Transverse colon (tissue), 4 donors: ENCODE data around the gene EEIG1. TPM values are rescaled to one million over a fixed set of nuclear protein-coding genes. Genes with fewer than 3 reads are reported as not detected.

ENCODE experiments used
- DNase-seq: peaks from one replicate; pipeline ENCODE4 v3.0.0-alpha.2; 2019
- H3K27ac ChIP-seq, 4 donors: fragments of 200-600 bp; sonication (generic); 2 replicates each; pipeline ENCODE4 v1.5.1; 2016 to 2018; ENCODE audit warnings: inconsistent platforms in 4 of 4
- H3K27me3 ChIP-seq: fragments of 200-600 bp; sonication (generic); 2 replicates; pipeline ENCODE4 v1.5.1; 2017; ENCODE audit warnings: inconsistent platforms
- H3K36me3 ChIP-seq, 4 donors: fragments of 200-600 bp; sonication (generic); 2 replicates each; pipeline ENCODE4 v1.5.1; 2017 to 2019; ENCODE audit warnings: inconsistent platforms in 4 of 4
- H3K4me1 ChIP-seq, 4 donors: fragments of 200-600 bp; sonication (generic); 2 replicates each; pipeline ENCODE4 v1.5.1; 2017 to 2020; ENCODE audit warnings: inconsistent platforms in 4 of 4
- H3K4me3 ChIP-seq, 4 donors: fragments of 200-600 bp; sonication (generic); 1 replicate in 1 of 4; 2 replicates in 3 of 4; pipeline versions ENCODE4 v1.5.1 to v1.6.1; 2017 to 2019; ENCODE audit warnings: inconsistent platforms in 4 of 4
- H3K9me3 ChIP-seq, 2 donors: fragments of 200-600 bp; sonication (generic); 2 replicates each; pipeline ENCODE4 v1.5.1; 2017 to 2019; ENCODE audit warnings: inconsistent platforms in 2 of 2
- EP300 ChIP-seq: sonication (generic); formaldehyde crosslinking; IDR thresholded peaks from one replicate; pipeline ENCODE4 v1.6.1; 2017; ENCODE audit warnings: antibody characterized with exemption, low read depth
- POLR2A ChIP-seq: fragments of 450-650 bp; IDR thresholded peaks from one replicate; pipeline ENCODE4 v1.6.1; 2016; ENCODE audit warnings: antibody characterized with exemption, mild to moderate bottlenecking, moderate library complexity
- POLR2AphosphoS5 ChIP-seq, 3 donors: sonication (generic); formaldehyde crosslinking; IDR thresholded peaks; one replicate each; pipeline ENCODE4 v1.6.1; 2016; ENCODE audit warnings: antibody characterized with exemption in 3 of 3
- WGBS, 2 donors: methylation state at CpG; one replicate each; pipeline ENCODE4 v1.1.5; 2018; ENCODE audit warnings: low coverage in 1 of 2; 5-methylcytosine and 5-hydroxymethylcytosine counted together
- in situ Hi-C, 4 donors: fragments of 200-750 bp; cut with MboI; loops; one replicate each; pipeline versions ENCODE4 v1.15.0 to v1.15.1; 2017; ENCODE audit warnings: low sequenced_read_pairs in 3 of 4, low pct_ligation_motif_present in 1 of 4, low pct_unique_long_range_greater_than_20kb in 1 of 4
- intact Hi-C: fragments of 100-400 bp; cut with DNase I; formaldehyde crosslinking; loops from one replicate; pipeline ENCODE4 v1.15.1; 2023; ENCODE audit warnings: low total_unique reads
- total RNA-seq, 4 donors: library from RNA; depleted of rRNA; stranded (reverse); fragments of >200 nt; gene quantifications; one replicate each; pipeline ENCODE4 v1.1.0, GENCODE V29; 2016
- TF ChIP-seq, protein P1 (sequence below), 5 experiments: fragments of 200-600 bp in 3 of 5; fragments of 450-650 bp in 2 of 5; sonication (generic) in 3 of 5; IDR thresholded peaks; 1 replicate in 2 of 5; 2 replicates in 3 of 5; pipeline ENCODE4 v1.5.1; 2016 to 2017; ENCODE audit warnings: antibody characterized with exemption in 5 of 5, inconsistent platforms in 3 of 5, mild to moderate bottlenecking in 2 of 5, moderate library complexity in 1 of 5

The EEIG1 gene
- total RNA-seq, 4 donors from 2014 or later, result 77.0 to 230 (median 96.7) TPM

DNA sequence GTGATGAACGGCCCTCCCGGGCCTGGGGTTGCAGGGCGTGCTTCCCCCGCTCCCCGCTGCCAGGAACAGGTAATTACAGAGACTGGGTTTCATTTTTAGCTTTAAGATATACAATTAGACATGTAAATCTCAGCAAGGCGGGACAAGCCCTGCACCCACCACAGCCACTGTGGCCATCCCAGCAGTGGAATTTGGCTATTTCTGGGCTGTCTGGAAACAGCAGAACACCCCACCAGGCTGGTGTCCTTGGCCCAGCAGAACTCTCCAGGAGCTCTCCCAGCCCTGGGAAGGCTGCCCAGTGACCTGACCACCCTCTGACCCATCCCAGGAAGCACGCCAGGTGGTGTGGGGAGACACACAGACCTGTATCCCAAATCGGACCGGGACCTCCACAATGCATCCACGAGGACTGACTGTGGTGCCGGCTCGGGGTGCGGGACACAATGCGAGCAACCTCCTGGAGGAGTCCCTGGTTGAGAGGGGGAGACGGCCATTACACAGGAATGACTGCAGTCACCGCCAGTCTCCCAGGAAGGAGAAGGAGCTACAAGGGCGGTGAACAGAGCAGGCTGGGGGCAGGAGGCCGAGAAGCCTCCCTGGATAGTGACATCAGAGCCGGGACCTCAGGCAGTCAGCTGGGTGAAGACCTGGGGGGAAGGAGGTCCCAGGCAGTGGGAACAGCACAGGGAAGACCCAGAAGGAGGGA lies 17.3 kb downstream of the EEIG1 start:
- peak overlapping the region; percentile 94 to 98 (median 98) for H3K27ac ChIP-seq
- peaks cover 79 to 90% (median 86%) of the 10 kb centered on the region in 4 donors for H3K4me1 ChIP-seq
- intact Hi-C loops, result no loop called here
- TF ChIP-seq EP300 (peak; percentile 66), POLR2A (no peak), POLR2AphosphoS5 (IDR thresholded peaks at IDR 0.05) (peak; percentile 17 to 67 (median 62))
- H3K4me3 ChIP-seq, result no peak overlapping the region
- no peak for DNase-seq
- H3K9me3 ChIP-seq, result no peaks in the 10 kb centered on the region
- in situ Hi-C loops, result loop anchor here in 1 of 4 donors (25.0 kb wide), 1 partner anchor 149 kb away; no protein-coding TSS in a partner anchor
- H3K36me3 ChIP-seq, result no peaks in the 10 kb centered on the region
- 65% methylated on average over 18 of the region's 19 CpGs; no CpG with 5 or more reads in 1 of the 2 donors for WGBS, 2 donors
- no peaks in the 10 kb centered on the region for H3K27me3 ChIP-seq

DNA sequence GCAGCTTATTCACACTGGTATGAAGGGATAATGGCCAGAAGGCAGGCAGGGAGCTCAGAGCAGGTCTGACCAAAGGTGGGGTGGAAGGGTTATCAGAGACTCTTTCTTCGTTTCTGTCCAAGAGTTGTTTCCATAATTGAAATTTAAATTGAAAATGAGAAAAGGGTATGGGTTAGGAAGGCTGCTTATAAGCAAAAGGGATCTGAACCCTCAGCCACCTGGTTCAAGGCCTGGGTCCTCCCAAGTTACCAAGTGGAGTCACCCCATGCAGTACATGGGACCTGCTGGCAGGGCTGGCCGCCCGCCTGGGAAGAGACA lies 17.8 kb downstream of the EEIG1 start:
- intact Hi-C loops, result no loop called here
- Histone ChIP-seq H3K4me3 (no peak overlapping the region), H3K27me3 (no peaks in the 10 kb centered on the region), H3K4me1 (peaks cover 74 to 84% (median 81%) of the 10 kb centered on the region in 4 donors), H3K36me3 (no peaks in the 10 kb centered on the region), H3K27ac (peak overlapping the region; percentile 94 to 98 (median 98)), H3K9me3 (no peaks in the 10 kb centered on the region)
- 71 to 82% methylated on average over 1 to 3 of the region's 3 CpGs for WGBS, 2 donors
- no peak for DNase-seq
- in situ Hi-C loops, result loop anchor here in 1 of 4 donors (25.0 kb wide), 1 partner anchor 149 kb away; no protein-coding TSS in a partner anchor
- no peak for TF ChIP-seq POLR2A
- TF ChIP-seq POLR2AphosphoS5 (IDR thresholded peaks at IDR 0.05), result no peak
- TF ChIP-seq, protein P1, sequence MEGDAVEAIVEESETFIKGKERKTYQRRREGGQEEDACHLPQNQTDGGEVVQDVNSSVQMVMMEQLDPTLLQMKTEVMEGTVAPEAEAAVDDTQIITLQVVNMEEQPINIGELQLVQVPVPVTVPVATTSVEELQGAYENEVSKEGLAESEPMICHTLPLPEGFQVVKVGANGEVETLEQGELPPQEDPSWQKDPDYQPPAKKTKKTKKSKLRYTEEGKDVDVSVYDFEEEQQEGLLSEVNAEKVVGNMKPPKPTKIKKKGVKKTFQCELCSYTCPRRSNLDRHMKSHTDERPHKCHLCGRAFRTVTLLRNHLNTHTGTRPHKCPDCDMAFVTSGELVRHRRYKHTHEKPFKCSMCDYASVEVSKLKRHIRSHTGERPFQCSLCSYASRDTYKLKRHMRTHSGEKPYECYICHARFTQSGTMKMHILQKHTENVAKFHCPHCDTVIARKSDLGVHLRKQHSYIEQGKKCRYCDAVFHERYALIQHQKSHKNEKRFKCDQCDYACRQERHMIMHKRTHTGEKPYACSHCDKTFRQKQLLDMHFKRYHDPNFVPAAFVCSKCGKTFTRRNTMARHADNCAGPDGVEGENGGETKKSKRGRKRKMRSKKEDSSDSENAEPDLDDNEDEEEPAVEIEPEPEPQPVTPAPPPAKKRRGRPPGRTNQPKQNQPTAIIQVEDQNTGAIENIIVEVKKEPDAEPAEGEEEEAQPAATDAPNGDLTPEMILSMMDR (IDR thresholded peaks at IDR 0.05), result no peak
- no peak for TF ChIP-seq EP300

DNA sequence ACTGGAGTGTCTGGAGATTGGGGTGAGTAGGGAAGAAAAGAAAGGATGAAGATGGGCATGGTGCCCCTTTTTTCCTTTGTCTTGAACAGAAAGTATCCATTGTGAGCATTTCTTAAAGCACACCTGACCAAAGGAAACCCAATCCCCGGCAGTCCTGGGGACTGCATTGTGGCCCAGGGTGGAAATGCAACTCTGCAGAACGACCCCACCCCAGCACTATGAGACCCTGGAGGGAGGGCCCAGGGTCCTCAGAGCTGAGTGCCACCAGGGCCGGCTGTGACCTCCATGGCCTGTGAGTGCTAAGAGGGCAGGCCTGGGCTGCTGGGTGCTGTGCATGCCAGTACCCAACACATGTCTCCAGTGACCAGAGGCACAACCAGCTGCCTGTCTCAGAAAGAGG lies 18.5 kb downstream of the EEIG1 start:
- H3K36me3 ChIP-seq, result no peaks in the 10 kb centered on the region
- H3K27me3 ChIP-seq, result no peaks in the 10 kb centered on the region
- 52% methylated on average over 3 of the region's 3 CpGs; no CpG with 5 or more reads in 1 of the 2 donors for WGBS, 2 donors
- intact Hi-C loops (no loop called here), in situ Hi-C loops (loop anchor here in 1 of 4 donors (25.0 kb wide), 1 partner anchor 150 kb away; no protein-coding TSS in a partner anchor)
- peak overlapping the region; percentile 94 to 98 (median 98) for H3K27ac ChIP-seq
- TF ChIP-seq EP300 (no peak), POLR2A (no peak), POLR2AphosphoS5 (IDR thresholded peaks at IDR 0.05) (no peak)
- TF ChIP-seq, protein P1 (IDR thresholded peaks at IDR 0.05), result no peak
- H3K4me1 ChIP-seq, result peaks cover 69 to 77% (median 73%) of the 10 kb centered on the region in 4 donors
- H3K4me3 ChIP-seq, result no peak overlapping the region
- no peak for DNase-seq
- H3K9me3 ChIP-seq, result no peaks in the 10 kb centered on the region

DNA sequence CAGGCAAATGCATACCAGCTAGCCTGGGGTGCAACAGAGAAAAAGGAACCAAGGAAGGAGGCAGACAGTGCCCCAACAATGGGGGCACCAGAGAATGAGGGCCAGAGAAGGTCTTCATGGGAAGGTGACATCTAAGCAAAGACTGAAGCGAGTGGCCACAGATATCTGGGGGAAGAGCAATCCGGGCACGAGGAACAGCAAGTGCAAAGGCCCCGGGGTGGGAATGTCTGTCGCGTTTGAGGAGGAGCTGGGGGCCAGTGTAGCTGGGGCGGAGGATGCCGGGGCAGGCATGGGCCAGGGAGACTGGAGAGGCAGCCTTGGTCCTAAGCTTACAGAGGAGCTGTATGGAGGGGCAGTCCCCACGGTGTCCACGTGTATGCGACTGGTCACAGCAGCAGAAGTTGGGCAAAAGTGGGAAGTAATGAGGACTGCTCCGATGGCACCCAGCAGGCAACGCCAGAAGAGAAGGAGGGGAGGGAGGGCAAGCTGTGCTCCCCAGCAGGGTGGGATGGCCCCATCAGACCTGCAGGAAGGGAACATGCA lies 19.1 kb downstream of the EEIG1 start:
- 94% methylated on average over 13 of the region's 13 CpGs; no CpG with 5 or more reads in 1 of the 2 donors for WGBS, 2 donors
- Histone ChIP-seq H3K4me3 (no peak overlapping the region), H3K27ac (peak overlapping the region; percentile 94 to 98 (median 98)), H3K36me3 (no peaks in the 10 kb centered on the region), H3K27me3 (no peaks in the 10 kb centered on the region), H3K9me3 (no peaks in the 10 kb centered on the region), H3K4me1 (peaks cover 64 to 75% (median 69%) of the 10 kb centered on the region in 4 donors)
- DNase-seq, result no peak
- in situ Hi-C loops, result loop anchor here in 1 of 4 donors (25.0 kb wide), 1 partner anchor 151 kb away; no protein-coding TSS in a partner anchor
- TF ChIP-seq, protein P1 (IDR thresholded peaks at IDR 0.05), result no peak
- TF ChIP-seq POLR2AphosphoS5 (IDR thresholded peaks at IDR 0.05) (no peak), POLR2A (no peak), EP300 (no peak)
- intact Hi-C loops, result no loop called here
